Measurements from ENCODE around the gene MRPL12.

Gene MRPL12

GRCh38 chr17:81683208-81683583, 20.0 kb upstream of the MRPL12 start:
- DNase-seq: no peak

- peak; percentile 98 for DNase-seq
These were observed 19.4 kb upstream of the MRPL12 start, which contains the start of the genes ARL16 and HGS for GRCh38 chr17:81683584-81684441. ARL16 (minus strand) TSS chr17:81683797; CDS start chr17:81683753, 44 bp downstream. HGS (plus strand) TSS chr17:81684011; CDS start chr17:81684067, 56 bp downstream.

- no peak for DNase-seq
These were observed 18.7 kb upstream of the MRPL12 start for GRCh38 chr17:81684442-81684911.

- DNase-seq: no peak
These were observed 18.1 kb upstream of the MRPL12 start for GRCh38 chr17:81685108-81685507.

- DNase-seq: no peak
These were observed 16.6 kb upstream of the MRPL12 start for GRCh38 chr17:81686614-81687013.

- DNase-seq: no peak
These were observed 15.2 kb upstream of the MRPL12 start for GRCh38 chr17:81687770-81688541.

- no peak for DNase-seq
These were observed 14.6 kb upstream of the MRPL12 start for GRCh38 chr17:81688616-81689015.

- no peak for DNase-seq
These were observed 13.1 kb upstream of the MRPL12 start for GRCh38 chr17:81690066-81690465.

- no peak for DNase-seq
These were observed 12.6 kb upstream of the MRPL12 start for GRCh38 chr17:81690549-81690948.

GRCh38 chr17:81691196-81691595, 12.0 kb upstream of the MRPL12 start:
- DNase-seq: no peak

- no peak for DNase-seq
These were observed 11.6 kb upstream of the MRPL12 start for GRCh38 chr17:81691608-81692007.

- DNase-seq: no peak
These were observed 9.5 kb upstream of the MRPL12 start for GRCh38 chr17:81693509-81694210.

- no peak for DNase-seq
These were observed 8.4 kb upstream of the MRPL12 start for GRCh38 chr17:81694810-81695209.

- no peak for DNase-seq
These were observed 8.0 kb upstream of the MRPL12 start for GRCh38 chr17:81695211-81695610.

- no peak for DNase-seq
These were observed 7.4 kb upstream of the MRPL12 start for GRCh38 chr17:81695801-81696200.

- DNase-seq: no peak
These were observed 6.8 kb upstream of the MRPL12 start for GRCh38 chr17:81696218-81696941.

- no peak for DNase-seq
These were observed 5.7 kb upstream of the MRPL12 start for GRCh38 chr17:81697261-81698044.

- no peak for DNase-seq
These were observed 2.5 kb upstream of the MRPL12 start for GRCh38 chr17:81700353-81701287.

- no peak for DNase-seq
These were observed 1.7 kb upstream of the MRPL12 start for GRCh38 chr17:81701288-81702071.

Measured in NCI-H146 (cell line).